Measurements from ENCODE around the gene PEPD.
"Not testable (repeated sequence)": the region's sequence is repeated elsewhere in the genome, so short reads cannot be mapped to it uniquely, and the experiment has no call there.

The PEPD gene

DNA sequence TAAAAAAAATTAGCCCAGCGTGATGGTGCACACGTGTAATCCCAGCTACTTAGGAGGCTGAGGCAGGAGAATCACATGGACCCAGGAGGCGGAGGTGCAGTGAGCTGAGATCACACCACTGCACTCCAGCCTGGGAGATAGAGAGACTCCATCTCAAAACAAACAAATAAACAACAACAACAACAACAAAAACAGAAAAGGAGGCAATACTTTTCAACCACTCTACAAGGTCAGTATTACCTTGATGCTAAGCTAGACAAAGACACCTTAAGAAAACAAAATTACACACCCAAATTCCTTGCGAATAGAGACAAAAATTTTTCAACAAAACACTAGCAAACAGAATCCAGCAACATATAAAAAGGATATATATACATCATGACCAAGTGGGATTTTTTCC is 39.7 kb downstream of the PEPD start:
- TF ChIP-seq, protein P1, sequence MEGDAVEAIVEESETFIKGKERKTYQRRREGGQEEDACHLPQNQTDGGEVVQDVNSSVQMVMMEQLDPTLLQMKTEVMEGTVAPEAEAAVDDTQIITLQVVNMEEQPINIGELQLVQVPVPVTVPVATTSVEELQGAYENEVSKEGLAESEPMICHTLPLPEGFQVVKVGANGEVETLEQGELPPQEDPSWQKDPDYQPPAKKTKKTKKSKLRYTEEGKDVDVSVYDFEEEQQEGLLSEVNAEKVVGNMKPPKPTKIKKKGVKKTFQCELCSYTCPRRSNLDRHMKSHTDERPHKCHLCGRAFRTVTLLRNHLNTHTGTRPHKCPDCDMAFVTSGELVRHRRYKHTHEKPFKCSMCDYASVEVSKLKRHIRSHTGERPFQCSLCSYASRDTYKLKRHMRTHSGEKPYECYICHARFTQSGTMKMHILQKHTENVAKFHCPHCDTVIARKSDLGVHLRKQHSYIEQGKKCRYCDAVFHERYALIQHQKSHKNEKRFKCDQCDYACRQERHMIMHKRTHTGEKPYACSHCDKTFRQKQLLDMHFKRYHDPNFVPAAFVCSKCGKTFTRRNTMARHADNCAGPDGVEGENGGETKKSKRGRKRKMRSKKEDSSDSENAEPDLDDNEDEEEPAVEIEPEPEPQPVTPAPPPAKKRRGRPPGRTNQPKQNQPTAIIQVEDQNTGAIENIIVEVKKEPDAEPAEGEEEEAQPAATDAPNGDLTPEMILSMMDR (IDR thresholded peaks at IDR 0.05) = no peak
- Histone ChIP-seq H3K4me1 (ENCODE audit: control insufficient read depth in 1 of 2, insufficient read depth in 1 of 2, low read depth in 1 of 2, low read length in 1 of 2) (no peaks in the 10 kb centered on the region), H3K27me3 (no peaks in the 10 kb centered on the region), H3K4me3 (ENCODE audit: low read depth in 1 of 2, low read length in 1 of 2) (no peak overlapping the region), H3K36me3 (no peaks in the 10 kb centered on the region), H3K9me3 (no peaks in the 10 kb centered on the region), H3K27ac (no peak overlapping the region)

DNA sequence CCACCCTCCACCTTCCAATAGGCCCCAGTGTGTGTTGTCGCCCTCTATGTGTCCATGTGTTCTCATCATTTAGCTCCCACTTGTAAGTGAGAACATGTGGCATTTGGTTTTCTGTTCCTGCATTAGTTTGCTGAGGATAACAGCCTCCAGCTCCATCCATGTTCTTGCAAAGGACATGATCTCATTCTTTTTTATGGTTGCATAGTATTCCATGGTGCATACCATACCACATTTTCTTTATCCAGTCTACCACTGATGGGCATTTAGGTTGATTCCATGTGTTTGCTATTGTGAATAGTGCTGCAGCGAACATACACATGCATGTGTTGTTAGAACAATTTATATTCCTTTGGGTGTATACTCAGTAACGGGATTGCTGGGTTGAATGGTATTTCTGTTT is 42.0 kb downstream of the PEPD start:
- H3K4me1 ChIP-seq (ENCODE audit: control insufficient read depth in 1 of 2, insufficient read depth in 1 of 2, low read depth in 1 of 2, low read length in 1 of 2); H3K4me3 ChIP-seq (ENCODE audit: low read depth in 1 of 2, low read length in 1 of 2); H3K36me3 ChIP-seq; H3K27me3 ChIP-seq; H3K9me3 ChIP-seq; H3K27ac ChIP-seq: not testable (repeated sequence)

GRCh38 chr19:33477781-33478180 is 43.8 kb downstream of the PEPD start:
- Histone ChIP-seq H3K27me3 (no peaks in the 10 kb centered on the region), H3K9me3 (no peaks in the 10 kb centered on the region), H3K4me1 (ENCODE audit: control insufficient read depth in 1 of 2, insufficient read depth in 1 of 2, low read depth in 1 of 2, low read length in 1 of 2) (no peaks in the 10 kb centered on the region), H3K4me3 (ENCODE audit: low read depth in 1 of 2, low read length in 1 of 2) (no peak overlapping the region), H3K36me3 (no peaks in the 10 kb centered on the region), H3K27ac (no peak overlapping the region)
- TF ChIP-seq, protein P1 (IDR thresholded peaks at IDR 0.05) = no peak

- Histone ChIP-seq H3K27me3 (no peaks in the 10 kb centered on the region), H3K9me3 (no peaks in the 10 kb centered on the region), H3K27ac (no peak overlapping the region), H3K4me1 (ENCODE audit: control insufficient read depth in 1 of 2, insufficient read depth in 1 of 2, low read depth in 1 of 2, low read length in 1 of 2) (no peaks in the 10 kb centered on the region), H3K36me3 (no peaks in the 10 kb centered on the region), H3K4me3 (ENCODE audit: low read depth in 1 of 2, low read length in 1 of 2) (no peak overlapping the region)
- TF ChIP-seq, protein P1 (IDR thresholded peaks at IDR 0.05) = no peak
Observed at GRCh38 chr19:33476151-33476707, 45.4 kb downstream of the PEPD start.

DNA sequence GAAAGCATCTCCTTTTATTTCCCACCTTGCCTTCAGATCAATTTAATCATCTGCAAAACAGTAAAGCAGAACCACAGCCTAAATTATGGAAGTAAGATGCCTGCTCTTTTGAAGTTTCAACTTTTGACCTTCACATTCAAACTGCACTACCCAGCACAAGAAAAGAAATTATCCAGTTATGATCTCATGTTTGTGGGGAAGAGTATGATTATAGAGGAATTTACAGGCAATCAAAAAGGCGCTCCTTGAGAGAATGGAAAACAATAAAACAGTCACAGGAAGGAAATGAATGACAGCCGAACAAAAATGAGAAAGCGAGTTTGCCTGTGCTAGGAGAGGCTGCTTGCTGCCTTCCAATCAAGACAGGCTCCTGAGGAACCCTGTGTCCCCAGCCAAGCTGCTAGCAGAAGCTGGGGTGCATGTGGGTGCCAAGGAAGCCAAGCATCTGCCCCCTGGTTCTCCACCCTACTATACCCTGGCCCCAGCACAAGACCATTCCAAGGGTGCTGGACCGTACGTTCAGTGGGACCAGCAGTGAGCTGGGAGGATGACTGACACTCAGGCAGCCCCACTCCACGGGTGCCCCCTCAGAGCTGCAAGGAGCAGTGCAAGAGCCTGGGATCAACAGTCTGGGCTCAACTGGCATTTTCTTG is 47.8 kb downstream of the PEPD start:
- no peaks in the 10 kb centered on the region for H3K9me3 ChIP-seq
- H3K27ac ChIP-seq = no peak overlapping the region
- H3K36me3 ChIP-seq = no peaks in the 10 kb centered on the region
- H3K4me3 ChIP-seq (ENCODE audit: low read depth in 1 of 2, low read length in 1 of 2) = no peak overlapping the region
- no peaks in the 10 kb centered on the region for H3K27me3 ChIP-seq
- TF ChIP-seq, protein P1 (IDR thresholded peaks at IDR 0.05) = no peak
- H3K4me1 ChIP-seq (ENCODE audit: control insufficient read depth in 1 of 2, insufficient read depth in 1 of 2, low read depth in 1 of 2, low read length in 1 of 2) = no peaks in the 10 kb centered on the region

GRCh38 chr19:33472691-33473652 is 48.6 kb downstream of the PEPD start:
- Histone ChIP-seq H3K4me1 (ENCODE audit: control insufficient read depth in 1 of 2, insufficient read depth in 1 of 2, low read depth in 1 of 2, low read length in 1 of 2) (no peaks in the 10 kb centered on the region), H3K36me3 (no peaks in the 10 kb centered on the region), H3K27me3 (no peaks in the 10 kb centered on the region), H3K27ac (no peak overlapping the region), H3K9me3 (no peaks in the 10 kb centered on the region), H3K4me3 (ENCODE audit: low read depth in 1 of 2, low read length in 1 of 2) (no peak overlapping the region)
- TF ChIP-seq, protein P1 (IDR thresholded peaks at IDR 0.05) = no peak
